SU-DHL-6 (cell line): ENCODE results near the gene COL5A1.

Source experiments
- CTCF ChIP-seq: fragments of 200-600 bp; sonication (generic); IDR thresholded peaks from one replicate; pipeline ENCODE4 v1.5.1; 2017; ENCODE audit warnings: antibody characterized with exemption, mild to moderate bottlenecking, low read length, moderate library complexity; ENCODE audit not compliant: insufficient read depth, poor library complexity, severe bottlenecking
- EZH2phosphoT487 ChIP-seq: fragments of 200-600 bp; sonication (generic), shearing (Covaris generic); conservative IDR thresholded peaks from 2 replicates; pipeline ENCODE4 v1.6.1; 2018; ENCODE audit warnings: mild to moderate bottlenecking, antibody characterized with exemption, low read length, moderate library complexity, mixed read lengths

- TF ChIP-seq CTCF = no peak
- TF ChIP-seq EZH2phosphoT487 = no peak
Observed at GRCh38 chr9:134887686-134888602, 246.3 kb downstream of the COL5A1 start.
